Fibroblast of lung (primary cell): ENCODE measurements around the gene HSD17B12. TPM values are rescaled to one million over a fixed set of nuclear protein-coding genes. Genes with fewer than 3 reads are reported as not detected.

Source experiments
- DNase-seq, 2 donors: peaks; one replicate each; pipeline versions ENCODE4 v3.0.0 to v3.0.0-alpha.2; 2010; ENCODE audit warnings: low read depth in 2 of 2
- H2AFZ ChIP-seq: 2 replicates; pipeline ENCODE4 v1.5.1; 2012; ENCODE audit warnings: low read length, control low read depth, inconsistent platforms
- H3K27ac ChIP-seq: 2 replicates; pipeline ENCODE4 v1.5.1; 2011; ENCODE audit warnings: low read length, control low read depth; ENCODE audit not compliant: insufficient read depth
- H3K27me3 ChIP-seq: 2 replicates; pipeline ENCODE4 v1.5.1; 2011; ENCODE audit warnings: mild to moderate bottlenecking, low read length; ENCODE audit not compliant: control insufficient read depth, insufficient read depth
- H3K36me3 ChIP-seq: 2 replicates; pipeline ENCODE4 v1.5.1; 2011; ENCODE audit warnings: low read length; ENCODE audit not compliant: control insufficient read depth, insufficient read depth
- H3K4me1 ChIP-seq: 2 replicates; pipeline ENCODE4 v1.5.1; 2011; ENCODE audit warnings: low read length; ENCODE audit not compliant: control insufficient read depth, insufficient read depth; ENCODE audit errors: extremely low read depth
- H3K4me2 ChIP-seq: 2 replicates; pipeline ENCODE4 v1.5.1; 2011; ENCODE audit warnings: low read length, control low read depth; ENCODE audit not compliant: insufficient read depth; ENCODE audit errors: extremely low read depth
- H3K4me3 ChIP-seq, 4 experiments: fragments of 200-600 bp in 1 of 4; sonication (generic) in 1 of 4; replicated peaks in 1 of 4; 2 replicates each; pipeline ENCODE4 v1.5.1; 2011 to 2016; ENCODE audit warnings: low read length in 4 of 4, low read depth in 3 of 4, mild to moderate bottlenecking in 3 of 4, control low read depth in 2 of 4, inconsistent platforms in 1 of 4, mixed read lengths in 1 of 4; ENCODE audit not compliant: insufficient read depth in 1 of 4; ENCODE audit errors: control extremely low read depth in 1 of 4
- H3K79me2 ChIP-seq: 2 replicates; pipeline ENCODE4 v1.5.1; 2012; ENCODE audit warnings: mild to moderate bottlenecking, low read length, inconsistent platforms; ENCODE audit not compliant: control insufficient read depth, insufficient read depth
- H3K9ac ChIP-seq: 2 replicates; pipeline ENCODE4 v1.5.1; 2011; ENCODE audit warnings: mild to moderate bottlenecking, low read length, control low read depth; ENCODE audit not compliant: insufficient read depth
- H3K9me3 ChIP-seq: 2 replicates; pipeline ENCODE4 v1.5.1; 2012; ENCODE audit warnings: low read depth, low read length; ENCODE audit not compliant: control insufficient read depth, insufficient read depth
- H4K20me1 ChIP-seq: 2 replicates; pipeline ENCODE4 v1.5.1; 2011; ENCODE audit warnings: low read length; ENCODE audit not compliant: control insufficient read depth, insufficient read depth; ENCODE audit errors: extremely low read depth
- CTCF ChIP-seq, 2 donors: IDR thresholded peaks in 1 of 2; conservative IDR thresholded peaks in 1 of 2; 1 replicate in 1 of 2; 2 replicates in 1 of 2; pipeline ENCODE4 v1.5.1; 2011 to 2012; ENCODE audit warnings: low read length in 2 of 2, control low read depth in 1 of 2, inconsistent platforms in 1 of 2, low read depth in 1 of 2, mild to moderate bottlenecking in 1 of 2
- EZH2 ChIP-seq: IDR thresholded peaks from 2 replicates; pipeline ENCODE4 v1.5.1; 2012; ENCODE audit warnings: low read length, control low read depth, mild to moderate bottlenecking; ENCODE audit errors: missing control alignments
- polyA plus RNA-seq, 2 donors: library from polyadenylated mRNA; depleted of rRNA in 1 of 2; stranded (reverse) in 1 of 2; unstranded in 1 of 2; fragments of >200 nt; gene quantifications; 2 replicates each; pipeline ENCODE4 v1.2.1, GENCODE V29; 2011 to 2012; ENCODE audit warnings: missing spikeins in 1 of 2
- total RNA-seq: library from RNA; depleted of rRNA; stranded (reverse); fragments of >200 nt; gene quantifications from 2 replicates; pipeline ENCODE4 v1.2.1, GENCODE V29; 2014

Gene HSD17B12
- total and polyA plus RNA-seq, 2 donors (not counting 1 experiment from before 2014, with no cell fraction given), result 95.4 to 122 TPM

GRCh38 chr11:43643898-43644620, 36.5 kb upstream of the HSD17B12 start:
- no peaks in the 10 kb centered on the region for H3K36me3 ChIP-seq
- H2AFZ ChIP-seq, result peak overlapping the region; percentile 93
- H3K9ac ChIP-seq, result peak overlapping the region; percentile 76
- peak overlapping the region; percentile 86 to 96 (median 92) for H3K4me3 ChIP-seq
- H4K20me1 ChIP-seq, result no peaks in the 10 kb centered on the region
- peaks cover 5% of the 10 kb centered on the region for H3K4me1 ChIP-seq
- TF ChIP-seq EZH2 (no peak), CTCF (conservative IDR thresholded peaks at IDR 0.05 in 1 of 2, IDR thresholded peaks at IDR 0.05 in 1 of 2; ENCODE audit: low read depth in 1 of 2, low read length in 2 of 2) (no peak)
- H3K27me3 ChIP-seq, result peaks cover 3% of the 10 kb centered on the region
- H3K4me2 ChIP-seq, result peak overlapping the region; percentile 96
- H3K79me2 ChIP-seq, result peaks cover 15% of the 10 kb centered on the region
- peak; percentile 87 for DNase-seq
- no peaks in the 10 kb centered on the region for H3K9me3 ChIP-seq
- H3K27ac ChIP-seq, result peak overlapping the region; percentile 81

- peak overlapping the region; percentile 81 for H3K27ac ChIP-seq
- no peaks in the 10 kb centered on the region for H3K9me3 ChIP-seq
- peak overlapping the region; percentile 76 for H3K9ac ChIP-seq
- peaks cover 15% of the 10 kb centered on the region for H3K79me2 ChIP-seq
- H3K4me2 ChIP-seq, result peak overlapping the region; percentile 96
- no peak for TF ChIP-seq CTCF (conservative IDR thresholded peaks at IDR 0.05 in 1 of 2, IDR thresholded peaks at IDR 0.05 in 1 of 2; ENCODE audit: low read depth in 1 of 2, low read length in 2 of 2)
- TF ChIP-seq EZH2, result no peak
- peak overlapping the region; percentile 86 to 96 (median 92) for H3K4me3 ChIP-seq
- H4K20me1 ChIP-seq, result no peaks in the 10 kb centered on the region
- H2AFZ ChIP-seq, result peak overlapping the region; percentile 93
- H3K4me1 ChIP-seq, result peaks cover 5% of the 10 kb centered on the region
- H3K27me3 ChIP-seq, result peaks cover under 1% of the 10 kb centered on the region
- no peaks in the 10 kb centered on the region for H3K36me3 ChIP-seq
- DNase-seq, result peak; percentile 2 to 61
Measured at GRCh38 chr11:43644621-43645299, 35.8 kb upstream of the HSD17B12 start.

DNA sequence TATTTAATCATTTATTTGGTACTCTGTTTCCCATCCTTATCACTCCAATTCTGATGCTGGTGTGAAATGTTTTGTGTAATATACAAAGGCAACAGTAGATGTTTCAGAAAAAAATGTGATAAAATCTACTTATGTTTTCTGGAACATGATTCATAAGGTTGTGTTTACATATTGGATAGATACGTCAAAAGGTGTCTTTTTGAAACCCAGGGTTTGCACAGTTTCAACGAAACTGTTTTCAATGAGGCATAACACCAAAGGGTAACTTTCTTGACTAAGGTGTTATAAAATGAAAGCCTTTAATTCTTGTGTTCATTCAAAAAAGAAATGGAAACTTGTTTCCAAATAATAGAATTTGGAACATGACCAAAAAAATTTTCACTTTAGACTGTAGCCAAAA, 33.8 kb upstream of the HSD17B12 start:
- no peak overlapping the region for H3K4me2 ChIP-seq
- H3K9me3 ChIP-seq, result no peaks in the 10 kb centered on the region
- H3K27ac ChIP-seq, result no peak overlapping the region
- no peaks in the 10 kb centered on the region for H3K27me3 ChIP-seq
- H2AFZ ChIP-seq, result no peak overlapping the region
- no peak for TF ChIP-seq EZH2
- TF ChIP-seq CTCF (conservative IDR thresholded peaks at IDR 0.05 in 1 of 2, IDR thresholded peaks at IDR 0.05 in 1 of 2; ENCODE audit: low read depth in 1 of 2, low read length in 2 of 2), result no peak
- H3K79me2 ChIP-seq, result peaks cover 15% of the 10 kb centered on the region
- peaks cover 5% of the 10 kb centered on the region for H3K4me1 ChIP-seq
- no peak for DNase-seq
- no peak overlapping the region for H3K4me3 ChIP-seq
- H3K9ac ChIP-seq, result no peak overlapping the region
- H4K20me1 ChIP-seq, result no peaks in the 10 kb centered on the region
- H3K36me3 ChIP-seq, result no peaks in the 10 kb centered on the region
